Naive thymus-derived CD8-positive, alpha-beta T cell (primary cell): Measurements from ENCODE around the gene C19orf85. TPM values are rescaled to one million over a fixed set of nuclear protein-coding genes. Genes with fewer than 3 reads are reported as not detected.
A peak's percentile ranks its signal among the peaks of the same experiment; 100 is the strongest.
"Not testable (repeated sequence)": the region's sequence is repeated elsewhere in the genome, so short reads cannot be mapped to it uniquely, and the experiment has no call there.

Experiments
- ATAC-seq, 2 donors: fragments of 150-1000 bp; cut with Tn5 transposase in 1 of 2; sonication (Bioruptor Pico), chemical (Tn5 transposase) in 1 of 2; 1 replicate in 1 of 2; 2 replicates in 1 of 2; pipeline ENCODE4 v1.10.0; 2021; ENCODE audit warnings: mild to moderate bottlenecking in 2 of 2, moderate library complexity in 2 of 2
- POLR2A ChIA-PET: fragments of 350-600 bp; sonication (Branson Sonifier 250); formaldehyde crosslinking; loops from one replicate; lab custom pipeline; 2021; ENCODE audit warnings: antibody characterized with exemption; lab: Charles Lee
- DNase-seq, 10 donors: peaks; one replicate each; pipeline versions ENCODE4 v3.0.0 to v3.0.0-alpha.2; 2020 to 2022
- H3K27ac Mint-ChIP-seq, 10 donors: one replicate each; pipeline ENCODE4 v1.8.0; 2020 to 2022; ENCODE audit warnings: mild to moderate bottlenecking in 10 of 10, mixed read lengths in 10 of 10, moderate library complexity in 4 of 10, inconsistent platforms in 1 of 10
- H3K27me3 Mint-ChIP-seq, 5 donors: one replicate each; pipeline ENCODE4 v1.8.0; 2021 to 2022; ENCODE audit warnings: mixed read lengths in 5 of 5
- H3K36me3 Mint-ChIP-seq, 3 donors: one replicate each; pipeline ENCODE4 v1.8.0; 2020 to 2022; ENCODE audit warnings: mixed read lengths in 3 of 3, mild to moderate bottlenecking in 2 of 3, inconsistent platforms in 1 of 3
- H3K4me1 Mint-ChIP-seq, 4 donors: one replicate each; pipeline ENCODE4 v1.8.0; 2021 to 2022; ENCODE audit warnings: mixed read lengths in 4 of 4
- H3K4me3 Mint-ChIP-seq, 10 donors: one replicate each; pipeline ENCODE4 v1.8.0; 2020 to 2022; ENCODE audit warnings: mild to moderate bottlenecking in 10 of 10, mixed read lengths in 10 of 10, moderate library complexity in 6 of 10, inconsistent platforms in 1 of 10
- H3K9me3 Mint-ChIP-seq, 9 donors: one replicate each; pipeline ENCODE4 v1.8.0; 2020 to 2022; ENCODE audit warnings: mixed read lengths in 9 of 9, mild to moderate bottlenecking in 3 of 9, inconsistent platforms in 1 of 9, moderate library complexity in 1 of 9
- polyA plus RNA-seq, 3 donors: library from polyadenylated mRNA; unstranded; fragments of 300-500 nt; fragmentation: Illumina TruSeq; gene quantifications; one replicate each; pipeline ENCODE4 v1.2.3, GENCODE V29; 2021
- total RNA-seq, 8 experiments: library from RNA in 2 of 8; stranded (reverse) in 2 of 8; gene quantifications; one replicate each; pipeline ENCODE4 v1.2.3 and lab custom pipeline; 2021 to 2026

The C19orf85 gene
- total and polyA plus RNA-seq, 5 experiments from 2014 or later, result not detected

DNA sequence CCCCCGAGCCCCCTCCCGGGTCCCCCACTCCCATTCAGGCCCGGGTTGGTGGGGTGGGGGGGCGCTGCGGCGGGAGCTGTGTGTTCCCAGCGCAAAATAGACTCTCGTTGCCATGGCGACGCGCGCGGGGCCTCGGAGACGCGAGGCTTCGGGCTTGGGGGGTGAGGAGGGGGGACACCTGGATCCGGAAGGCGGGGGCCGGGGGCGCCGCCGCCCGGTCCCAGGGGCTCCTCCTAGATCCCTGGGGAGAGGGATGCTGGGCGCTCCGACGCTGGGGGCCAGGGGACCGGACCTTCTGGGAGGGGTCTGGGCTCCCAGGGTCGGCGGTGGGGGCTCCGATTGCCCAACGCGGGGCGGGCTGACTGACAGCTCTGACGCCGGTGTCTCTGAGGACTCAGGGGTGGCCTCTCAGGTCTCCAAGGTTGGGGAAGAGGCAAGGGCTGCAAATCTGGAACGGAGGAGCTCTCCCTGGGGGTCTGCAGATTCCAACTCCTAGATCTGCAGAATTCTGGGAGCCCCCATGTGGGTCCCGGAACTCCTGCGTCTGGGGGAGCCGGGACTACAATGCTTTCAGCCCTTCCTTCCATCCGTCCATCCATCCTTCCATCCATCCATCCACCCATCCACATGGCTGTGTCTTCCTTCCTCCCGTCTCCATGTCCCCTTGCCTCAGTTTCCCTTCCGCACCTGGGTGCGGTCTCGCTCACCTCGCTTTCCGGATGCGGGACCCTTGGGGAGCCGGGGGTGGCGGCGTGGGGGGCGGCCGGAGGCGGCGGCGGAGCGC lies 12.4 kb downstream of the C19orf85 start:
- POLR2A ChIA-PET, result interaction anchor here (0.7 to 1.3 kb wide), 3 partner anchors 24 to 346 kb away, joined by 4 to 5 read pairs (median 4); partner anchors contain the start of genes TMEM238 and ZNF628
- Mint-ChIP-seq H3K36me3 (peaks cover 0 to 17% (median 3%) of the 10 kb centered on the region in 3 donors), H3K4me1 (peaks cover 14 to 25% (median 18%) of the 10 kb centered on the region in 4 donors), H3K4me3 (peak overlapping the region in 9 of 10 donors; percentile 36 to 81 (median 75)), H3K9me3 (peaks cover 0 to 2% (median 0%) of the 10 kb centered on the region in 9 donors), H3K27ac (no peak overlapping the region), H3K27me3 (peaks cover 5 to 27% (median 21%) of the 10 kb centered on the region in 5 donors)
- peak in 8 of 10 donors; percentile 34 to 79 (median 48) for DNase-seq
- peak; percentile 33 to 56 for ATAC-seq

DNA sequence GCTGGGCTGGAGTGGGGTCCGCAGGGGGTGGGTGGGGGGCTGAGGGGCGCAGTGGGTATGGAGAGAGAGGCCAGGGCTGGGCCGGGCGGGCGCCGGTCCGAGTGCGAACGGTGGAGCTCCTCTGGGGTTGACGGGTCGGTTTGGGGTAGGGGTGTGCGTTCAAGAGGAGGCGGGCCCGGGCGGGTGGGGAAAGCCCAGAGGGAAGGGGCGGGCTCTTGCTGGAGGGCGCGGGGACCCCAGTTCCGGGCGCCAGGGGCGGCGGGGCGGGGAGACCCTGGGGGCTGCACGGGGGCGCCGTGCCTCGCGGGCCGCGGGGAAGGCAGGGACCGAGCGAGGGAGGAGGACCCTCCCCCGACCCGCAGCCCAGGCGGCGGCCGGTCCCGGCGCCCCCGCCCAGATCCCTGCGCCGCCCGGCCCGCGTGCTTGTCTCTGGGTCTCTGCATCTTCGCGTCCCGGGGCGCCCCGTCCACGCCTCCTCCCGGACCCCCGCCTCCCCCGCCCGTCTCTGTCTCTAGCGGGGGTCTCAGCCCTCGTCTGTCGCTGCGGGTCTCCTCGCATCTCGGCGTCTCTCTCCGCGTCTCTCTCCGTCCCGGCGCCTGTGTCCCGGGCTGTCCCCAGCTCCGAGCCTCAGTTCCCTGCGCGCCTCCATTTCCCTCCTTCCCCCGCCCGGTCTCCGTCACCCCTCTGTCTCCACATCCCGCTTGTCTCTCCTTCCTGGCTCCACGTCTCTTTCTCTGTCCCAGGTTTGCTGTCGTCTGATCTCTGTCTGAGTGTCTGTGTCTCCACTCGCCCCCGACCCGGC lies 13.2 kb downstream of the C19orf85 start:
- POLR2A ChIA-PET, result interaction anchor here (0.7 kb wide), 2 partner anchors 25 to 347 kb away, joined by 4 read pairs; partner anchors contain the start of gene ZNF628
- peaks cover 14 to 25% (median 18%) of the 10 kb centered on the region in 4 donors for H3K4me1 Mint-ChIP-seq
- DNase-seq, result peak in 2 of 10 donors; percentile 20 to 24
- peak overlapping the region; percentile 44 to 81 (median 73) for H3K4me3 Mint-ChIP-seq
- H3K36me3 Mint-ChIP-seq, result peaks cover 0 to 17% (median 3%) of the 10 kb centered on the region in 3 donors
- peak overlapping the region in 3 of 10 donors; percentile 35 to 76 (median 50) for H3K27ac Mint-ChIP-seq
- peak; percentile 33 to 41 for ATAC-seq
- peaks cover 0 to 2% (median 0%) of the 10 kb centered on the region in 9 donors for H3K9me3 Mint-ChIP-seq
- H3K27me3 Mint-ChIP-seq, result peaks cover 5 to 28% (median 21%) of the 10 kb centered on the region in 5 donors

- Mint-ChIP-seq H3K27me3 (peaks cover 13 to 41% (median 26%) of the 10 kb centered on the region in 5 donors), H3K36me3 (peaks cover 0 to 10% (median 0%) of the 10 kb centered on the region in 3 donors), H3K27ac (no peak overlapping the region), H3K4me3 (no peak overlapping the region), H3K4me1 (peaks cover 14 to 25% (median 15%) of the 10 kb centered on the region in 4 donors), H3K9me3 (peaks cover 0 to 2% (median 0%) of the 10 kb centered on the region in 9 donors)
- DNase-seq (no peak), ATAC-seq (no peak)
- POLR2A ChIA-PET, result no interaction called here
These were observed 15.1 kb downstream of the C19orf85 start for GRCh38 chr19:55449469-55449868.

DNA sequence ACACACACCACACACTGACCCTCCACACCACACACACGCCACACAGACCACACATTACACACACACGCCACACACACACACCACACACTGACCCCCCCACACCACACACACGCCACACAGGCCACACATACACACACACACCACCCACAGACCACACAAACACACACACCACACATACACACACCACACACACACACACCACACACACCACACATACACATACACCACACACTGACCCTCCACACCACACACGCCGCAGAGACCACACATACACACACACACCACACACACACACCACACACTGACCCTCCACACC lies 16.4 kb downstream of the C19orf85 start:
- POLR2A ChIA-PET, H3K27ac Mint-ChIP-seq, H3K9me3 Mint-ChIP-seq, ATAC-seq, H3K4me3 Mint-ChIP-seq, DNase-seq, H3K36me3 Mint-ChIP-seq: not testable (repeated sequence)
- Mint-ChIP-seq H3K27me3 (peaks cover 19 to 44% (median 28%) of the 10 kb centered on the region in 5 donors), H3K4me1 (peaks cover 10 to 27% (median 15%) of the 10 kb centered on the region in 4 donors)

DNA sequence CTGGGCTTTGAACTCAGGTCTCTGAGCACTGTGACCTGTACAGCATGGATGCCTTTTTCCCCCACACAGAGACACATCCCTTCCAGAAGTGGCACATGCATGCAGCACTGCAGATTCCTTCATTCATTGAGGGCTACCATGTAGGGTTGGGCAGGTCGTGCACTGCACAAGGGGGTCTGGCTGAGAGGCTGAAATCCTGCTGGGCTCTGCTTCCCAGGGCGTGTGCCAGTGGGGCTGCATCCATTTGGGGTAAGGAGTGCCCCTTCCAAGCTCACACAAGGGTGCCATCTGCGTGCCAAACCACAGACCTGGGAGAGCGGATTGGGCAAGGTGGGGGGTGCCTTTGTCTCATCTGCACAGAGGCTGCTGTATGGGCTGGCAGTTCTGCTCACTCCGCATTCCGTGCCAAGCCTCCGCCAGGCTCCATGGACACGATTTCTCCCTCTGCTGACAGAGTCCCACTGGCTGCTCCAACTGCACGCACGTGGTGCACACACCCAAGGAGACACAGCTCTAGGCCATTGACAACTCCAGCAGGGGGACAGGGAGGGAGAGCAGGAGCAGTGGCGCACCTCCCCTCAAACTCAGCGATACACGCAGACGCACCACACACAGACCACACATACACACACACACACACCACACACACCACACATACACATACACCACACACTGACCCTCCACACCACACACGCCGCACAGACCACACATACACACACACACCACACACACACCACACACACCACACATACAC lies 17.0 kb downstream of the C19orf85 start:
- Mint-ChIP-seq H3K36me3 (peaks cover 0 to 6% (median 0%) of the 10 kb centered on the region in 3 donors), H3K4me3 (no peak overlapping the region), H3K4me1 (peaks cover 12 to 31% (median 16%) of the 10 kb centered on the region in 4 donors), H3K27me3 (peaks cover 21 to 47% (median 29%) of the 10 kb centered on the region in 5 donors), H3K27ac (no peak overlapping the region), H3K9me3 (no peaks in the 10 kb centered on the region)
- ATAC-seq (peak; percentile 13 to 15), DNase-seq (no peak)
- POLR2A ChIA-PET, result interaction anchor here (0.7 kb wide), 1 partner anchor 215 kb away, joined by 9 read pairs; no protein-coding TSS in a partner anchor

DNA sequence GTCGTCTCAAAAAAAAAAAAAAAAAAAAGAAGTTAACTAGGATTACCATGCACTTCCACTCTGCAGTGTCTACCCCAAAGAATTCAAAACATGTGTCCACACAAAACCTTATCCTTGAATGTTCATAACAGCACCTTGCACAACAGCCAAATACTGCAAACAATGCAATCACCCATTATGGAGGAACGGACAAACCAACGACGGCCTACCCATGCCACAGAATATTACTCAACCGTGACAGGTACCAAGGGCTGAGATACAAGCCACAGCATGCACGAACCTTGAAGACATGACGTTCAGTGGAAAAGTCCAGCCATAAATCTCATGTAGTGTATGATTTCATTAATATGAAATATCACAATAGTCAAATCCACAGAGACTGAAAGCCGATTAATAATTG lies 18.5 kb downstream of the C19orf85 start:
- DNase-seq (no peak), ATAC-seq (no peak)
- no peak overlapping the region for H3K27ac Mint-ChIP-seq
- H3K4me1 Mint-ChIP-seq, result peaks cover 14 to 32% (median 20%) of the 10 kb centered on the region in 4 donors
- peaks cover 0 to 8% (median 5%) of the 10 kb centered on the region in 3 donors for H3K36me3 Mint-ChIP-seq
- peaks cover 0 to 3% (median 0%) of the 10 kb centered on the region in 9 donors for H3K9me3 Mint-ChIP-seq
- H3K27me3 Mint-ChIP-seq, result peaks cover 27 to 53% (median 35%) of the 10 kb centered on the region in 5 donors
- POLR2A ChIA-PET, result interaction anchor here (0.6 to 0.7 kb wide), 3 partner anchors 210 to 275 kb away, joined by 3 to 4 read pairs (median 4); no protein-coding TSS in a partner anchor
- no peak overlapping the region for H3K4me3 Mint-ChIP-seq

DNA sequence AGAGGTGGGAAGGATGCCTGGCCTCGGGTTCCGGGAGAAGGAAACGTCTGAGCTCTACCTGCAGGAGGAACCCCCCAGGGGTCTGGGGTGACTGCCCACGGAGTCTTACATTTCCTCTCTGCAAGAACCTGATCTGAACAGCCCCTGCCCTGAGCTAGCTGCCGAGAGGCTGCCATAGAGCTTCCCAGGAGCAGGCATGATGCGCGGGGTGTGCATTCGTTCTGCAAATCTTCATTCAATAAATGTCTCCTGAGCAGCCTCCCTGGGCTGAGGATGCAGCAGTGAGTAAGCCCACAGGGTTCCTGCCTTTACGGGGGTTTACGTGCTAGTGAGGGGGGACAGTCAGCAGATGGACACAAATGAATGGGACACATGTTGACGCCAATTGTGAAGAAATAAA lies 19.9 kb downstream of the C19orf85 start:
- H3K9me3 Mint-ChIP-seq, result peaks cover 0 to 3% (median 0%) of the 10 kb centered on the region in 9 donors
- H3K4me3 Mint-ChIP-seq, result no peak overlapping the region
- peaks cover 0 to 7% (median 5%) of the 10 kb centered on the region in 3 donors for H3K36me3 Mint-ChIP-seq
- DNase-seq (no peak), ATAC-seq (no peak)
- H3K4me1 Mint-ChIP-seq, result peaks cover 15 to 28% (median 22%) of the 10 kb centered on the region in 4 donors
- peaks cover 34 to 55% (median 38%) of the 10 kb centered on the region in 5 donors for H3K27me3 Mint-ChIP-seq
- POLR2A ChIA-PET, result no interaction called here
- peak overlapping the region in 1 of 10 donors; percentile 9 for H3K27ac Mint-ChIP-seq

DNA sequence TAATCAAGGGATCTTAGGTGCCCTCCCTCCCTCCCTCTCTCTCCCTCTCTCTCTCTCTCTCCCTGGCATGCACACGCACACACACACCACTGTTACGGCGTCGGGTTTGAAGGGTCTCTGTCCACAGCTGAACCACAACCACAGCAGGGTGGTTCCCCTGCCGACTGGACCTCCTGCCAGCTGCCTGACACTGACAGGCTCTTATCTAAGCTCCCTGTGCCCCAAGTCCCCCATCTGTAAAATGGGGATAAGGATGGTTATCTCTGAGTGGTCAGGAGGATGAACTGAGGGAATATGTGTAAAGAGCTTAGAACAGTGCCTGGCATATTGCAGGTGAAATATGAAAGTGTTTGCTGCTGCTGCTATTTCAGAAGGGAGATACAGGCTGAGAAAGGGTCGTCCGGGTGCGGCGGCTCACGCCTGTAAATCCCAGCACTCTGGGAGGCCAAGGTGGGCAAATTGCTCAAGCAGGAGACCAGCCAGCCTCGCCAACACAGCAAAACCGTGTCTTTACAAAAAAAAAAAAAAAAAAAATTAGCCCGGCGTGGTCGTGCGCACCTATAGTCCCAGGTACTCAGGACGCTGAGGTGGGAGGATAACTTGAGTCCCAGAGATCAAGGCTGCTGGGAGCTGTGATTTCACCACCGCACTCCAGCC lies 20.6 kb downstream of the C19orf85 start:
- peak overlapping the region in 4 of 10 donors; percentile 41 to 59 (median 48) for H3K4me3 Mint-ChIP-seq
- H3K27me3 Mint-ChIP-seq, result peaks cover 41 to 62% (median 45%) of the 10 kb centered on the region in 5 donors
- H3K9me3 Mint-ChIP-seq, result peaks cover 0 to 5% (median 0%) of the 10 kb centered on the region in 9 donors
- peaks cover 17 to 28% (median 22%) of the 10 kb centered on the region in 4 donors for H3K4me1 Mint-ChIP-seq
- ATAC-seq (no peak), DNase-seq (no peak)
- POLR2A ChIA-PET, result no interaction called here
- peak overlapping the region in 2 of 10 donors; percentile 41 to 58 for H3K27ac Mint-ChIP-seq
- H3K36me3 Mint-ChIP-seq, result peaks cover 0 to 12% (median 5%) of the 10 kb centered on the region in 3 donors

DNA sequence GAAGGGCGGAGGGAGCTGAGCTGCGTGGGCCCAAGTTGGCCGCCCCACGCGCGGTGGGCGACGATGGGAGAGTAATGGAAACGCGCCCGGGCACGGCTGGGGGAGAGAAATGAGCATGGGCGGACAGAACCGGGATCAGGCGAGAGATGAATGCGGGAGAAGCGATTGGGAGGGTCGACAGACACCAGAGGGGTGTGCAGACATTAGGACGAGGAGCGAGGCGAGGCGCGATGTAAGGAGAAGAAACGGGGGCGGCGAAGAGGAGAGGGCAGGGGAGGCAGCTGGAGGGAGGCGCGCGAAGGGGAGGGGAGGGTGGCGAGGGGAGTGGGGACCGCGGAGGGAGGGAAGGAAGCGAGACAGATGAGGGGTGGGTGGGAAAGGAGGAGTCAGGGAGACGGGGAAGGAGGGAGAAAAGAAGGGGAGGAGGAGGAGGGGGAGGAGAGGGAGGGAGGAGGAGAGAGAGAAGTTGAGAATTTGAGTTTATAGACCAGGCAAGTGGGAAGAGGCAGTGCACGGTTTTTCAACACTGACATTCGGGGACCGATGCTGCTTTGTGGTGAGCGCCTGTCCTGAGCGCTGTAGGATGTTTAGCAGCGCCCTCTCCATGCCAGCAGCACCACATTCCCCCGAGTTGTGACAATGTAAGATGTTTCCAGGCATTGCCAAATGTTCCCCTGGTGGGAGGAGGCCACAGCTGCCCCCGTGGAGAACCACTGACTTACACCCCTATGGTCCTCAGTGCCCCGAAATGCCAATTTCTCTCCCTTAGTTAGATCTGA lies 21.3 kb downstream of the C19orf85 start, which contains the start of gene SHISA7:
SHISA7 (minus strand) TSS at position 256 of the 779 bp plus-strand sequence. CDS start 437 bp downstream, outside the sequence.
- H3K4me3 Mint-ChIP-seq, result peak within 1 kb of the TSS in 8 of 10 donors; percentile 10 to 59 (median 45)
- H3K27ac Mint-ChIP-seq, result peak within 1 kb of the TSS in 2 of 10 donors; percentile 41 to 58
- ATAC-seq (peak in 1 of 2 donors; percentile 31), DNase-seq (no peak)
- H3K4me1 Mint-ChIP-seq, result peaks cover 17 to 28% (median 23%) of the 10 kb centered on the region in 4 donors
- peaks cover 41 to 69% (median 51%) of the 10 kb centered on the region in 5 donors for H3K27me3 Mint-ChIP-seq
- H3K9me3 Mint-ChIP-seq, result peaks cover 0 to 5% (median 0%) of the 10 kb centered on the region in 9 donors
- POLR2A ChIA-PET, result no interaction called here
- H3K36me3 Mint-ChIP-seq, result peaks cover 0 to 13% (median 5%) of the 10 kb centered on the region in 3 donors

DNA sequence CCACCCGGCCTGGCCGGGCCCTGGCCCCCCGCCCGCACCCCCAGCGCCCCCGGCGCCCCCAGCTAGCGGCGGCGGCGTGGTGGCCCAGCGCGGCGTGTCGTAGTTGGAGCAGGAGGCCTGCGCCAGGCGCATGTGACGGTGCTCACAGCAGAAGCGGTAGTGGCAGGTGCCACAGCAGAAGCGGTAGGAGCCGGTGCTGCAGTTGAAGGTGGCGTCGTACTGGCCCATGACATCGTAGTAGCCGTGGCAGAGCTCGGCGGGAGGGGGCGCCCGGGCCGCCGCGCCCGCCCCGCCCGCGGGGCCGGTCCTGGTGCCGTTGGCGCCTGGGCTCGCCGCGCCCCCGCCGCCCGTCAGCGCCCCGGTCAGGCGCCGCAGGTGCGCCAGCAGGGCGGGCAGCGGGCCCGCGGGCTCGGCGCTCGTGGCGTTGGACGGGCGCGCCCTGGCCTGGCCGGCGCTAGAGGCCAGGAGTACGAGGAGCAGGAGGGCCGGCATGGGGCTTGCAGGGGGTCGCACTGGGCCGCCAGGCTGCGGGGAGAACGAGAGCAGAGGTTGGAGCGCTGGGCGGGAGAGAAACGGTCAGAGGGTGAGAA lies 22.1 kb downstream of the C19orf85 start:
- Mint-ChIP-seq H3K4me3 (peak overlapping the region in 3 of 10 donors; percentile 19 to 59 (median 40)), H3K27ac (no peak overlapping the region), H3K27me3 (peaks cover 41 to 75% (median 54%) of the 10 kb centered on the region in 5 donors), H3K9me3 (peaks cover 0 to 5% (median 0%) of the 10 kb centered on the region in 9 donors), H3K4me1 (peaks cover 17 to 28% (median 23%) of the 10 kb centered on the region in 4 donors), H3K36me3 (peaks cover 0 to 13% (median 5%) of the 10 kb centered on the region in 3 donors)
- no peak for DNase-seq
- peak; percentile 61 to 67 for ATAC-seq
- POLR2A ChIA-PET, result no interaction called here
